ENCODE measurements around the gene SDK2. TPM values are rescaled to one million over a fixed set of nuclear protein-coding genes. Genes with fewer than 3 reads are reported as not detected.

Gene SDK2
- total and polyA plus RNA-seq, 2 of the 8 experiments (the other 6 are each of a cell fraction or from before 2014, with no cell fraction given), result 3.9 to 4.1 TPM

DNA sequence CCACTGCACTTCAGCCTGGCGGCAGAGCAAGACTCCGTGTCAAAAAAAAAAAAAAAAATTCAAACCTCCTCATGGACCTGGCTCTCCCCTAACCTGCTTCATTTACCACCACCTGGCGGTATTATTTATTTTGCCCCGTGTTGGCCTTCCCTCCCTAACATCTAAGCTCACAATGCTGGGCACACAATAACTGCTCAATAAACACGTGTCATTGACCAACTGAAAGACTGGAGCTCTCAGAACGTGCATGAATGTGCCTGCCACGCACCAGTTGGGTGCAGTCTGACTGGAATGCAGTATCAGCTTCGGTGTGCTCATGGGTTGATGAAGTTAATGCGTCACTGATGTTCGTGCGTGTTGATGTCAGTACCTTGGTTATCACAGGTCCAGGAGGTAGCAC, 268.1 kb downstream of the SDK2 start:
- H3K23me2 ChIP-seq (ENCODE audit: low read depth, low read length), result no peaks in the 10 kb centered on the region
- H3K14ac ChIP-seq (ENCODE audit: insufficient read length), result no peak overlapping the region
- no peak overlapping the region for H2BK20ac ChIP-seq (ENCODE audit: low read length)
- H4K91ac ChIP-seq (replicated peaks; ENCODE audit: insufficient read length, low read length), result no peak overlapping the region
- H4K20me1 ChIP-seq (replicated peaks in 1 of 2; ENCODE audit: control insufficient read depth in 1 of 2, insufficient read depth in 2 of 2, low read length in 2 of 2), result no peaks in the 10 kb centered on the region
- no peak overlapping the region for H3K27ac ChIP-seq (ENCODE audit: low read depth, low read length)
- no peaks in the 10 kb centered on the region for H3K79me2 ChIP-seq (ENCODE audit: control insufficient read depth in 1 of 2, insufficient read depth in 2 of 2, low read length in 2 of 2)
- no peak overlapping the region for H2BK15ac ChIP-seq (ENCODE audit: low read length)
- H3K4me3 ChIP-seq (ENCODE audit: extremely low read depth in 1 of 4, insufficient read depth in 2 of 4, low read depth in 3 of 4, low read length in 4 of 4), result no peak overlapping the region
- WGBS, 2 experiments (ENCODE audit: extremely low coverage in 1 of 2, insufficient coverage in 1 of 2, insufficient read length in 1 of 2, insufficient replicate concordance in 2 of 2, low coverage in 1 of 2, low lambda C conversion rate in 2 of 2, missing lambda C conversion rate in 1 of 2), result 90% methylated on average over 9 of the region's 11 CpGs; no CpG with 5 or more reads in 1 of the 2 experiments
- peaks cover 0 to 6% (median 0%) of the 10 kb centered on the region in 4 experiments; a peak in 2 of 8 replicates for H3K36me3 ChIP-seq (ENCODE audit: control insufficient read depth in 2 of 4, insufficient read depth in 4 of 4, low read length in 3 of 4)
- ChIA-PET POLR2A (ENCODE audit: partially characterized antibody) (no interaction called here), CTCF (ENCODE audit: partially characterized antibody) (interaction anchor here (0.6 to 1.7 kb wide), 4 partner anchors 9 to 837 kb away, joined by 3 to 5 read pairs (median 4); no protein-coding TSS in a partner anchor)
- H2AFZ ChIP-seq (ENCODE audit: low read length), result no peak overlapping the region
- no peak overlapping the region for H3K56ac ChIP-seq (replicated peaks; ENCODE audit: insufficient read length, low read depth, low read length)
- H3K27me3 ChIP-seq (replicated peaks in 1 of 4; ENCODE audit: control insufficient read depth in 3 of 4, extremely low read depth in 1 of 4, insufficient read depth in 3 of 4, low read length in 3 of 4), result no peaks in the 10 kb centered on the region
- no peak overlapping the region for H4K8ac ChIP-seq (ENCODE audit: extremely low read depth, insufficient read depth, low read length)
- no peak overlapping the region for H4K5ac ChIP-seq (ENCODE audit: insufficient read length, low read depth, low read length)
- no peak overlapping the region for H2BK120ac ChIP-seq (replicated peaks; ENCODE audit: low read depth, low read length)
- no peak overlapping the region for H3K4ac ChIP-seq (replicated peaks; ENCODE audit: insufficient read length, low read depth, low read length)
- no peak overlapping the region for H2AK5ac ChIP-seq (ENCODE audit: low read depth, low read length)
- H3K9me3 ChIP-seq (ENCODE audit: insufficient read depth in 2 of 2, low read depth in 1 of 2, low read length in 1 of 2), result no peaks in the 10 kb centered on the region
- no peaks in the 10 kb centered on the region for H3K79me1 ChIP-seq (ENCODE audit: low read depth, low read length)
- FAIRE-seq, result no peak
- DNase-seq (ENCODE audit: low read depth in 1 of 2, low spot score in 2 of 2), result no peak
- H2BK5ac ChIP-seq (ENCODE audit: low read depth, low read length), result no peak overlapping the region
- H2BK12ac ChIP-seq (ENCODE audit: low read depth, low read length), result no peak overlapping the region
- H3K9ac ChIP-seq (replicated peaks in 1 of 4; ENCODE audit: extremely low read depth in 1 of 4, low read depth in 3 of 4, low read length in 3 of 4), result no peak overlapping the region
- H3K18ac ChIP-seq (ENCODE audit: extremely low read depth, low read length), result no peak overlapping the region
- H3K4me1 ChIP-seq (replicated peaks in 1 of 4; ENCODE audit: control insufficient read depth in 3 of 4, insufficient read depth in 4 of 4, low read length in 3 of 4), result no peaks in the 10 kb centered on the region; a peak in 2 of 7 replicates
- no peak overlapping the region for H3K4me2 ChIP-seq (ENCODE audit: insufficient read depth in 1 of 2, low read depth in 2 of 2, low read length in 2 of 2)
- H3K23ac ChIP-seq (ENCODE audit: insufficient read length), result no peak overlapping the region
- TF ChIP-seq, protein P1, sequence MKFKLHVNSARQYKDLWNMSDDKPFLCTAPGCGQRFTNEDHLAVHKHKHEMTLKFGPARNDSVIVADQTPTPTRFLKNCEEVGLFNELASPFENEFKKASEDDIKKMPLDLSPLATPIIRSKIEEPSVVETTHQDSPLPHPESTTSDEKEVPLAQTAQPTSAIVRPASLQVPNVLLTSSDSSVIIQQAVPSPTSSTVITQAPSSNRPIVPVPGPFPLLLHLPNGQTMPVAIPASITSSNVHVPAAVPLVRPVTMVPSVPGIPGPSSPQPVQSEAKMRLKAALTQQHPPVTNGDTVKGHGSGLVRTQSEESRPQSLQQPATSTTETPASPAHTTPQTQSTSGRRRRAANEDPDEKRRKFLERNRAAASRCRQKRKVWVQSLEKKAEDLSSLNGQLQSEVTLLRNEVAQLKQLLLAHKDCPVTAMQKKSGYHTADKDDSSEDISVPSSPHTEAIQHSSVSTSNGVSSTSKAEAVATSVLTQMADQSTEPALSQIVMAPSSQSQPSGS (IDR thresholded peaks at IDR 0.05; ENCODE audit: low read length), result no peak
- TF ChIP-seq GABPA (IDR thresholded peaks at IDR 0.05; ENCODE audit: borderline replicate concordance, insufficient read depth, low read length), result no peak
- no peak for TF ChIP-seq FOSL1 (IDR thresholded peaks at IDR 0.05; ENCODE audit: insufficient read depth, low read depth, low read length)
- no peak for TF ChIP-seq PHF8 (conservative IDR thresholded peaks at IDR 0.05; ENCODE audit: low read depth, low read length)
- TF ChIP-seq SP4 (IDR thresholded peaks at IDR 0.05; ENCODE audit: low read length), result no peak
- no peak for TF ChIP-seq RAD21 (IDR thresholded peaks at IDR 0.05 in 1 of 2, conservative IDR thresholded peaks at IDR 0.05 in 1 of 2; ENCODE audit: low read depth in 2 of 2, low read length in 2 of 2)
- TF ChIP-seq RXRA (IDR thresholded peaks at IDR 0.05; ENCODE audit: insufficient read depth, low read depth, low read length), result no peak
- TF ChIP-seq JUND (IDR thresholded peaks at IDR 0.05; ENCODE audit: low read length), result no peak
- TF ChIP-seq POU5F1 (IDR thresholded peaks at IDR 0.05; ENCODE audit: low read depth, low read length), result no peak
- no peak for TF ChIP-seq EP300 (IDR thresholded peaks at IDR 0.05; ENCODE audit: borderline replicate concordance in 1 of 2, low read depth in 2 of 2, low read length in 2 of 2)
- TF ChIP-seq, protein P2, sequence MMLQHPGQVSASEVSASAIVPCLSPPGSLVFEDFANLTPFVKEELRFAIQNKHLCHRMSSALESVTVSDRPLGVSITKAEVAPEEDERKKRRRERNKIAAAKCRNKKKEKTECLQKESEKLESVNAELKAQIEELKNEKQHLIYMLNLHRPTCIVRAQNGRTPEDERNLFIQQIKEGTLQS (IDR thresholded peaks at IDR 0.05; ENCODE audit: insufficient read depth, low read depth, low read length), result no peak
